Right ventricle myocardium inferior (tissue), 1 donor: ENCODE measurements around the gene MYO1H. TPM values are rescaled to one million over a fixed set of nuclear protein-coding genes. Genes with fewer than 3 reads are reported as not detected.
"Not testable (repeated sequence)": the region's sequence is repeated elsewhere in the genome, so short reads cannot be mapped to it uniquely, and the experiment has no call there.

Source experiments
- ATAC-seq: fragments of 200-7000 bp; cut with Tn5 transposase; one replicate; pipeline ENCODE4 v1.9.1; 2020; ENCODE audit warnings: mild to moderate bottlenecking, moderate library complexity
- DNase-seq: peaks from one replicate; pipeline ENCODE4 v3.0.0; 2021; ENCODE audit errors: missing footprints
- intact Hi-C: fragments of 100-400 bp; cut with DNase I; formaldehyde crosslinking; loops from one replicate; pipeline ENCODE4 v1.11.0; 2022
- total RNA-seq: library from RNA; stranded (reverse); fragmentation: NEBNext Ultra II Directional; extraction: Animal tissue kit (Norgen Biotek cat#: 25700); gene quantifications from one replicate; pipeline ENCODE4 v1.2.1, GENCODE V29; 2021
- donor health status: DM: no; HTN: yes; CAD: no; lungs with severe emphysema.

The MYO1H gene
- total RNA-seq, 1 donor from 2014 or later: 0.16 TPM

DNA sequence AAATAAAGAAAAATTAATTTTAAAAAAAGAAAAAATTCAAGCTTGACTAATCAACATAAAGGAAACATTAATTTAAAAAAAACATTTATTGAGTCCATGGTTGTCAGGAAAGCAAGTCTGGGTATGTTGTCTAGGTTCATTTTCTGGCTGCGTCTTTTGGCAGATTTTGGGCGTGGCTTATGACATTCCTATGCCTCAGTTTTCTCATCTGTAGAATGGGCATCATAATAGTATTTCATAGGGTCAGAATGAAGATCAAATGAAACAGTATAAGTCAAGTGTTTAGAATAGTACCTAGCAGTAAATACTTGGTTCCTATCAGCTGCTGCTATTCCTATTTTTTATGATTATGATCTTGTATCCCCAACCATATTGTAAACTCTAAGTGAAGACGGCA is 40.5 kb downstream of the MYO1H start:
- DNase-seq (no peak), ATAC-seq (no peak)
- intact Hi-C loops: no loop called here

GRCh38 chr12:109389146-109389545 is 41.4 kb downstream of the MYO1H start:
- DNase-seq: no peak
- ATAC-seq: no peak
- intact Hi-C loops: no loop called here

DNA sequence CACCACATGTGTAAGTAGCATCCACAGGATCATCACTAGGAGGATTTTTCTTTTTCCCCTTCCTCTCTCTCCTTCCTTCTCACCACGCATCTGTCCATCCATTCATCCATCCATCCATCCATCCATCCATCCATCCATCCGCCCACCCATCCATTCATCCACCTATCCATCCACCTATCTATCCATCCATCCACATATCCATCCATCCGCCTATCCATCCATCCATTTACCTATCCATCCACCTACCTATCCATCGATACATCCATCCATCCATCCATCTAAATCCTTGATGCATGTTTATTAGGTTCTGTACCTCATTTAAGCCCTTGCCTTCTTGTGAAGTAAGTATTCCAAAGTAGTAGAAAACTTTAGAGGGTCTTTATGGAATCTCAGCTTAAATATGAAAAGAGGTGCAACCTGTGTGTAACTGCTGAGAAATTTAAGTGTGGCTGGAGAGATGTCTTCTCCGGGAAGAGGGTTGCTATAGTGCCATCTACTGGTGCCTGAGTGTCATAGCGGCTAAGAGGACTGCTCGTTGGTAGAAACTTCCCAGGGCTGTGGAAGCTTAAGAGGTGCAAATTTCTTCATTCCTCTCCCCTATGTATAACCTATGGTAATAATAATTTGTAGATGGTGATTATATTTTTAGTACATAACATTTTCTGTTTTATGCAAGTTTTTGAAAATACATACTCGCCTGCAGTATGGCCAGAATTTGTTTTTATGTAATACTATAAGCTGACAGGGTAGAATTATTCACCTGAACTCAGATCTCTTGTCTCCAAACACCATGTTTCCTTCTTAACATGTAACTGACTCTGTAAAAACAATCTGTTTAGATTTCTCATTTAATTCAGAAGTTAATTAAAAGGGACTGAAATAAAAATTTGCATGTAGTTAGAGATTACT is 46.0 kb downstream of the MYO1H start:
- intact Hi-C loops: no loop called here
- DNase-seq (no peak), ATAC-seq (no peak)

DNA sequence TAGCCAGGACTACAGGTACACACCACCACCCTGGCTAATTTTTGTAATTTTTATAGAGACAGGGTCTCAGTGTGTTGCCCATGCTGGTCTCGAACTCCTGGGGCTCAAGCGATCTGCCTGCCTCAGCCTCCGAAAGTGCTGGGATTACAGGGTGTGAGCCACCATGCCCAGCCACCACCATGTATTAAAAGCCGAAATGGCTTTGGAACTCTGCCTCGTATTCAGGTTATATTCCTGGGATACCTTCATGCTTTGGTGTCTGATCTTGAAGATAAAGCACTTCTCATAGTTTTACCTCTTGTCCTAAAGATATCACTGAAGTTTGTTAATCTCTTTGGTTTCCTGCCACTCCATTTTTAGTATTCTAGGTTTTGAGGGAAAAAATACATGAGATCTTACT is 47.2 kb downstream of the MYO1H start:
- intact Hi-C loops: no loop called here
- DNase-seq (no peak), ATAC-seq (no peak)

- DNase-seq, ATAC-seq, intact Hi-C loops: not testable (repeated sequence)
Measured at GRCh38 chr12:109404841-109405240, 57.1 kb downstream of the MYO1H start.

- intact Hi-C loops, DNase-seq, ATAC-seq: not testable (repeated sequence)
Measured at GRCh38 chr12:109406147-109406546, 58.4 kb downstream of the MYO1H start.

GRCh38 chr12:109418848-109419480 is 71.3 kb downstream of the MYO1H start:
- no peak for ATAC-seq
- no peak for DNase-seq
- intact Hi-C loops: no loop called here

DNA sequence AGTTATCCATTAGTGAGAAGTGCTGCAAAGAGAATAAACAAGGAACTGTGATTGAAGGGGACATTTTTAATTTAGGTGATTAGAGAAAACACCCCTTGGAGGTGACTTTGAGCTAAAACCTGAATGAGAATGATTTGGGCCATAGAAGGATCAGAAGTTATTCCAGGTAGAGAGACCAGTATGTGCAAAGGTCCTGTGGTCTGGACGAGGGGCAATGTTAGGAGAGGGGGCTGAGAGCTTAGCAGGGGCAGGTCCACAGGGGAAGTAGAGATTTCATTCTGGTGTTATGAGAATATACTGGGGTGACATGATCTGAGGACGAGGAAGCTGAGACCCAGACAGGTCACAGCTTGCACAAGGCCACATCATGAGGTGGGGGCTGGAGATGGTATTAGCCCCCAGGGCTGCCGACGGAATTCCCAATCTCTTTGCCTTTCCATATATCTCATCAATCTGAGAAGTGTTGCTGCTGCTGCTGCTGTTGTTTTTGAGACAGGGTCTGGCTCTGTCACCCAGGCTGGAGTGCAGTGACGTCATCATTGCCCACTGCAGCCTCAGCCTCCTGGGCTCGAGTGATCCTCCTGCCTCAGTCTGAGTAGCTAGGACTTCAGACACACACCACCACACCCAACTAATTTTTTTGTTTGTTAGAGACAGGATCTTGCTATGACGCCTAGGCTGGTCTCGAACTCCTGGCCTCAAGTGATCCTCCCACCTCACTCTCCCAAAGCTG is 73.8 kb downstream of the MYO1H start:
- intact Hi-C loops: no loop called here
- ATAC-seq: no peak

GRCh38 chr12:109422251-109422650 is 74.6 kb downstream of the MYO1H start:
- no peak for DNase-seq
- intact Hi-C loops: no loop called here
- ATAC-seq: no peak

More for the DNA sequence above, 73.8 kb downstream of the MYO1H start:
- DNase-seq: no peak

DNA sequence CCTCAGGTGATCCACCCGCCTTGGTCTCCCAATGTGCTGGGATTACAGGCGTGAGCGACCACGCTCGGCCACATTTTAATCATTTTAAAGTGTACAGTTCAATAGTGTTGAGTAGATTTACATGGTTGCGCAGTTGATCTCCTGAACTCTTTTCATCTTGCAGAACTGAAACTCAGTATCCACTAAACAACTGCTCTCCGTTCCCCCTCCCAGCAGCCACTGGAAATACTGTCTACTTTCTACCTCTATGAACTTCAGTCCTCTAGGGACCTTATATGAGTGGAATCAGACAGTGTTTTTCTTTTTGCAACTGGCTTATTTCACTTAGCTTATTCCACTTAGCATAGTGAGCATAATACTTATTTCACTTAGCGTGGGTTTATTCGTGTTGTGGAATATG is 75.7 kb downstream of the MYO1H start:
- ATAC-seq: no peak
- no peak for DNase-seq
- intact Hi-C loops: no loop called here

DNA sequence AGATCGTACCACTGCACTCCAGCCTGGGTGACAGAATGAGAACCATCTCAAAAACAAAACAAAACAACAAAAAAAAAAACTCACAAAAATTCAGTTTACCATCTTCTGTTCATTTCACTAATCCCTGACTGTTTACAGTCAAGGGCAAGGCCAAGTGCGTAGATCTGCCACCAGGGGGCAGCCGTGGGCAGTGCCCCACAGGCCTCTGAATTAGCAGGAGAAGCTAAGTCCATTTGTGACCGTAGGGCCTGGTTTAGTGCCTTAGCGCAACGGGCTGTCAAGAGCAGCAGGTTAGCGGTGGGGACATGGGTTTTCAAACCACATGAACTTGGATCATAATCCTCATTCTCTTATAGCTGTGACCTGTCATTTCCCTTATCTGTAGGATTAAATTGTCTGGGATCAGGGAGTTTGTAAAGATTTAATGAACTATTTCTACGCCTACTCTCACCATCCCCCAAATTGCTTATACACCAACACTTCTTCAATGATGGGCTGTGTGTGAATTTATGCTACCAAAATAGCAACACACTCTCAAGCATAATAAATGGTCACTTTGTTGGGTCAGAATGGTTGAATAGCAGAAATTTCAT is 80.4 kb downstream of the MYO1H start:
- ATAC-seq (peak; percentile 90), DNase-seq (peak; percentile 91)
- intact Hi-C loops: loop anchor here (2.0 to 5.0 kb wide), 3 partner anchors 91 to 454 kb away; partner anchors contain the start of gene GLTP

- intact Hi-C loops: loop anchor here (2.0 to 5.0 kb wide), 3 partner anchors 90 to 453 kb away; partner anchors contain the start of gene GLTP
- not testable (repeated sequence) for DNase-seq
Measured at GRCh38 chr12:109428804-109429203, 81.1 kb downstream of the MYO1H start.

GRCh38 chr12:109430244-109430643 is 82.5 kb downstream of the MYO1H start:
- DNase-seq: no peak
- ATAC-seq: no peak
- intact Hi-C loops: loop anchor here (10.0 kb wide), 1 partner anchor 165 kb away; no protein-coding TSS in a partner anchor

More at GRCh38 chr12:109428804-109429203, 81.1 kb downstream of the MYO1H start:
- not testable (repeated sequence) for ATAC-seq

GRCh38 chr12:109432431-109432830 is 84.7 kb downstream of the MYO1H start:
- intact Hi-C loops: loop anchor here (2.0 to 10.0 kb wide), 2 partner anchors 44 to 162 kb away; partner anchors contain the start of genes KCTD10 and UBE3B
- no peak for ATAC-seq
- no peak for DNase-seq

- ATAC-seq (peak; percentile 52), DNase-seq (peak; percentile 92)
- intact Hi-C loops: loop anchor here (2.0 to 10.0 kb wide), 2 partner anchors 44 to 162 kb away; partner anchors contain the start of genes KCTD10 and UBE3B
Measured at GRCh38 chr12:109432842-109433304, 85.2 kb downstream of the MYO1H start.

DNA sequence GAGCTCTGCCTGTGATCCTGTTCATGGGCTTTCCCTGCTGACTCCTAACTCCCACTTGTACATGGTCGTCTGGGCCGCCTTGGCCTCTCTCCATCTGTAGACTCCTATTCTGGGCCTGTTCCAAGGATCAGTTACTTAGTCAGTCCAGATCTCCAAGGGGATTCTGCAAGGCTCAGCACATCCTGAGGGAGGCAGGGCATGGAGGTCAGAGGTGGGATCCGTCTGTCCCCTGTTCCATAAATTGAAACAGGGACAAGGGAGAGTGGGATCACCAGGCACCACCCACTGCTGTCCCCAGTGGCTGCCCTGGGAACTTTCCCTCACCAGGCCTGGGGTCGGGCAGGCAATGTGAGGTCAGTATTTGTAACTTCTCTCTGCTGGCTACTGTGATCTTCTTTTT is 85.9 kb downstream of the MYO1H start:
- ATAC-seq (peak; percentile 30), DNase-seq (no peak)
- intact Hi-C loops: loop anchor here (2.0 to 10.0 kb wide), 2 partner anchors 43 to 161 kb away; partner anchors contain the start of genes KCTD10 and UBE3B

DNA sequence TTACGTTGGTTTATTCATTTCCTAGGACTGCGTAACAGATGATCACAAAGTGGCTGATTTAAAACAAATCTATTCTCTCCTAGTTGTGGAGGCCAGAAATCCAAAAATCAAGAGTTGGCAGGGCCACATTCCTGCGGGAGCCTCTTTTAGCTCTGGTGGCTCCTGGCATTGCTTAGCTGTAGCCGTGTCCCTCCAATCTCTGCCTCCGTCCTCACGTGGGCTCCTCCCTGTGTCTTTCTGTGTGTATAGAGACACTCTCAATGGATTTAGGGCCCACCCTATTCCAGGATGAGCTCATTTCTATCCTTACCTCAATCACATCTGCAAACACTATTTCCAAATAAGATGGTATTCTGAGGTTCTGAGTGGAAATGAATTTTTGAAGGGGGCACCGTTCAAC is 86.9 kb downstream of the MYO1H start:
- DNase-seq (no peak), ATAC-seq (no peak)
- intact Hi-C loops: loop anchor here (10.0 kb wide), 1 partner anchor 160 kb away; no protein-coding TSS in a partner anchor
